A673 (cell line): ENCODE results near the gene ABCA5. TPM values are rescaled to one million over a fixed set of nuclear protein-coding genes. Genes with fewer than 3 reads are reported as not detected.

ENCODE experiments used
- BruUV-seq: library from RNA; stranded (reverse); fragments of 400-500 nt; replicated peaks from 2 replicates; lab custom pipeline; 2021; lab: Mats Ljungman, UMichigan
- CTCF ChIA-PET: fragments of 300-600 bp; sonication (Branson Sonifier 250); formaldehyde crosslinking; loops from one replicate; lab custom pipeline; 2022; ENCODE audit warnings: antibody characterized with exemption; lab: Charles Lee
- POLR2A ChIA-PET: fragments of 300-600 bp; sonication (Branson Sonifier 250); formaldehyde crosslinking; loops from one replicate; lab custom pipeline; 2022; ENCODE audit warnings: antibody characterized with exemption; ENCODE audit not compliant: low non-redundant PET; lab: Charles Lee
- DNase-seq: peaks from one replicate; pipeline ENCODE4 v3.0.0-alpha.2; 2015; ENCODE audit warnings: low spot score
- H3K27ac ChIP-seq: fragments of 200-600 bp; sonication (generic); 2 replicates; pipeline ENCODE4 v1.5.1; 2016; ENCODE audit warnings: mixed run types, low read depth, mild to moderate bottlenecking, mixed read lengths, antibody characterized with exemption, low read length; ENCODE audit not compliant: poor library complexity, severe bottlenecking
- H3K27me3 ChIP-seq: fragments of 200-600 bp; sonication (generic); replicated peaks from 2 replicates; pipeline ENCODE4 v1.6.1; 2017; ENCODE audit warnings: mixed run types, low read depth, mild to moderate bottlenecking, mixed read lengths, antibody characterized with exemption, low read length; ENCODE audit not compliant: insufficient read depth, poor library complexity
- H3K36me3 ChIP-seq: fragments of 200-600 bp; sonication (generic); 2 replicates; pipeline ENCODE4 v1.6.1; 2016; ENCODE audit warnings: mixed run types, mild to moderate bottlenecking, mixed read lengths, antibody characterized with exemption, low read length; ENCODE audit not compliant: insufficient read depth, poor library complexity, severe bottlenecking
- H3K4me1 ChIP-seq: fragments of 200-600 bp; sonication (generic); 2 replicates; pipeline ENCODE4 v1.6.1; 2017; ENCODE audit warnings: mixed run types, mild to moderate bottlenecking, mixed read lengths, antibody characterized with exemption, low read length; ENCODE audit not compliant: insufficient read depth, poor library complexity, severe bottlenecking
- H3K4me3 ChIP-seq: fragments of 200-600 bp; sonication (generic); 2 replicates; pipeline ENCODE4 v1.5.1; 2016; ENCODE audit warnings: low read depth, mixed run types, mild to moderate bottlenecking, mixed read lengths, low read length; ENCODE audit not compliant: poor library complexity, severe bottlenecking
- H3K9me3 ChIP-seq: fragments of 200-600 bp; sonication (generic); 2 replicates; pipeline ENCODE4 v1.6.1; 2016; ENCODE audit warnings: mixed run types, low read depth, mild to moderate bottlenecking, mixed read lengths, antibody characterized with exemption, low read length; ENCODE audit not compliant: poor library complexity, severe bottlenecking
- CTCF ChIP-seq: fragments of 300-800, 200-600 bp; sonication (generic); conservative IDR thresholded peaks from 2 replicates; pipeline ENCODE4 v1.5.1; 2017; ENCODE audit warnings: low read depth, mild to moderate bottlenecking, antibody characterized with exemption, low read length, moderate library complexity, mixed read lengths
- EZH2 ChIP-seq: fragments of 200-600 bp; sonication (generic); IDR thresholded peaks from 2 replicates; pipeline ENCODE4 v1.6.1; 2017; ENCODE audit warnings: borderline replicate concordance, low read depth, mild to moderate bottlenecking, mixed read lengths, antibody characterized with exemption, low read length; ENCODE audit not compliant: poor library complexity, severe bottlenecking
- intact Hi-C: fragments of 100-400 bp; cut with micrococcal nuclease; formaldehyde crosslinking; loops from one replicate; pipeline ENCODE4 v1.10.0; 2022; ENCODE audit not compliant: unreplicated experiment
- total RNA-seq: library from RNA; stranded (reverse); gene quantifications from 2 replicates; pipeline ENCODE4 v1.2.3, GENCODE V29; 2021

Gene ABCA5
- total RNA-seq, 1 experiment from 2014 or later: 14.7 TPM

DNA sequence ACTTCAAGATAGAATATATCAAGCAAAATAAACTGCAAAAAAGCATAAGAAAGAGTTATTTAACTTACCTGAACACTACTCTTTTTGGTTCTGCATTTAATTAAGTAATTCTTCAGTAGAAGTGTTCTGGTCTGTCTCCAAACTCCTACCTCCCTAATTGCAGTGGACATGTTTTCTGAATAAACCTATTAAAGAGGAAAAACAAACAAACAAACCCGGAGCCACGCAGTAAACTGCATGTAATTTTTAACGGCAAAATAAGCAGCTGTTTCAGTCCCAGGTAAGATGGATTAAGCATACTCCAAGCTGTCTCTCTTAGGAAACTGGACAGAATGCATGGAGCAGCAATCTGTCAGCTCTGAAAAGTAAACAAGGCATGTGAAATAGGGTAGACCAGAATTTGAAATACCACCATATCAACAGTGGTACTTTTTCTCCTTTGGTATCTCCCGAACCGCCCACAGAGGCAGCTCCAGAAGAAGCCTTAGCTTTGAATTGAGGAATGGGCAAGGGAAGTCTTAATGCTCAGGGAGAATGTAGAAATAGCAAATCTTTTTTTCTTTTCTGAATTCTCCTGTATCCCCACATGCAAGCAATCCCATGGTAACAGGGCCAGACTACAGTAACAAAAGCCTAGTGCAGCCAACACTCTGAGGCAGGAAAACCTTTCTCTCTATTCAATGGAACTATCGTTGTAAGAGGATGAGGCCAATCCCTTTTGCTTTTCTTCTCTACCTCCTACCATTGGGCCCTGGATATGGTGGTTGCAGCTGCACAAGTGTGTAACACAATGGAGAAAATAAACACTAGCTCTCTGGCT, 12.5 kb downstream of the ABCA5 start:
- Histone ChIP-seq H3K4me1 (no peaks in the 10 kb centered on the region), H3K27me3 (no peaks in the 10 kb centered on the region), H3K36me3 (no peaks in the 10 kb centered on the region), H3K9me3 (no peaks in the 10 kb centered on the region), H3K4me3 (no peak overlapping the region), H3K27ac (no peak overlapping the region)
- TF ChIP-seq EZH2 (no peak), CTCF (no peak)
- POLR2A ChIA-PET: interaction anchor here (0.7 kb wide), 1 partner anchor 195 kb away, joined by 3 read pairs; no protein-coding TSS in a partner anchor
- no TSS peak for BruUV-seq
- intact Hi-C loops: no loop called here
- CTCF ChIA-PET: no interaction called here
- no peak for DNase-seq

DNA sequence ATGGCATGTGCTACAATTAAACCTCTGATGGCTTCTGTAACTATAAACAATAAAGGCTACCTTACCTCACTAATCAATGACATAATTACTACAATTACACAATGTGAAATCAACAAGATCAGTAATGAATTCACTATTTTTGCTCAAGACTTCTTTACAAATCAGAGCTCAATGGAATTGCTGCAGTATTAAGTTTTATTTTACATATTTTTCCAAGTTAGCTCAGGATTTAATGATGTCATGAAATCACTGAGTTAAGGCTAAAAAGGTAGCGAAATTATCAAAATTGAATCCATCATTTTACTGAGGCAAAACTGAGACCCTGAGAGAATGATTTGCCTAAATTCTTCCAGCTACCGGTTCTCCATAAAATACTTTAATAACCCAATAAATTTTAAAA, 21.8 kb downstream of the ABCA5 start:
- no peak for TF ChIP-seq CTCF
- no peak for TF ChIP-seq EZH2
- no peaks in the 10 kb centered on the region for H3K27me3 ChIP-seq
- no peaks in the 10 kb centered on the region for H3K36me3 ChIP-seq
- intact Hi-C loops: no loop called here
- ChIA-PET CTCF (no interaction called here), POLR2A (no interaction called here)
- no peaks in the 10 kb centered on the region for H3K4me1 ChIP-seq
- H3K4me3 ChIP-seq: no peak overlapping the region
- DNase-seq: no peak
- BruUV-seq: no TSS peak
- no peaks in the 10 kb centered on the region for H3K9me3 ChIP-seq
- H3K27ac ChIP-seq: no peak overlapping the region

- no peaks in the 10 kb centered on the region for H3K4me1 ChIP-seq
- no peak overlapping the region for H3K27ac ChIP-seq
- ChIA-PET POLR2A (no interaction called here), CTCF (no interaction called here)
- no peaks in the 10 kb centered on the region for H3K9me3 ChIP-seq
- TF ChIP-seq CTCF (no peak), EZH2 (no peak)
- intact Hi-C loops: no loop called here
- no peaks in the 10 kb centered on the region for H3K27me3 ChIP-seq
- H3K4me3 ChIP-seq: no peak overlapping the region
- DNase-seq: no peak
- H3K36me3 ChIP-seq: no peaks in the 10 kb centered on the region
- no TSS peak for BruUV-seq
These were observed 24.3 kb downstream of the ABCA5 start for GRCh38 chr17:69302682-69303081.
